GM12872 (cell line): ENCODE measurements around the gene PRRC2B.

Source experiments
- CTCF ChIP-seq: IDR thresholded peaks from 3 replicates; pipeline ENCODE4 v1.5.1; 2011; ENCODE audit warnings: low read depth, mild to moderate bottlenecking, low read length, moderate library complexity; ENCODE audit not compliant: insufficient read depth

PRRC2B gene

DNA sequence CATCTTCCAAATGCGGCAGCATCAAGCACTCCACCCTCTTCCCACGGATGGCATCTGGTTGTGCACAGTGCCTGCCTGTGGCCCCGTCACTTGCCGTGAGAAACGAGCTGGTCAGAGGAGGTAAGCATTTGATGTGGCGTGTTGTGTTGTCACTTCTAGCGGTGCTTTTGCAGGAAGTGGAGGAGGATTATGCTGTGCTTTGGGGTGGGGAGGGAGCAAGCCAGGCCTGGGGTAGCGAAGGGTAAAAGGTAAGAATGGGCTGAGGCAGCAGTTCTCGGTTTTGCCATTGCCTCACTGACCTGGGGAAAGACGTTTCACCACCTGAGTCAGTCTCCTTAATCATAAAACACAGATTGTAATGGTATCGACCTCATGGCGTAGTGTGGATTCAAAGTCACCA lies 106.5 kb downstream of the PRRC2B start:
- TF ChIP-seq CTCF = no peak

GRCh38 chr9:131500939-131501541 lies 107.2 kb downstream of the PRRC2B start:
- no peak for TF ChIP-seq CTCF

DNA sequence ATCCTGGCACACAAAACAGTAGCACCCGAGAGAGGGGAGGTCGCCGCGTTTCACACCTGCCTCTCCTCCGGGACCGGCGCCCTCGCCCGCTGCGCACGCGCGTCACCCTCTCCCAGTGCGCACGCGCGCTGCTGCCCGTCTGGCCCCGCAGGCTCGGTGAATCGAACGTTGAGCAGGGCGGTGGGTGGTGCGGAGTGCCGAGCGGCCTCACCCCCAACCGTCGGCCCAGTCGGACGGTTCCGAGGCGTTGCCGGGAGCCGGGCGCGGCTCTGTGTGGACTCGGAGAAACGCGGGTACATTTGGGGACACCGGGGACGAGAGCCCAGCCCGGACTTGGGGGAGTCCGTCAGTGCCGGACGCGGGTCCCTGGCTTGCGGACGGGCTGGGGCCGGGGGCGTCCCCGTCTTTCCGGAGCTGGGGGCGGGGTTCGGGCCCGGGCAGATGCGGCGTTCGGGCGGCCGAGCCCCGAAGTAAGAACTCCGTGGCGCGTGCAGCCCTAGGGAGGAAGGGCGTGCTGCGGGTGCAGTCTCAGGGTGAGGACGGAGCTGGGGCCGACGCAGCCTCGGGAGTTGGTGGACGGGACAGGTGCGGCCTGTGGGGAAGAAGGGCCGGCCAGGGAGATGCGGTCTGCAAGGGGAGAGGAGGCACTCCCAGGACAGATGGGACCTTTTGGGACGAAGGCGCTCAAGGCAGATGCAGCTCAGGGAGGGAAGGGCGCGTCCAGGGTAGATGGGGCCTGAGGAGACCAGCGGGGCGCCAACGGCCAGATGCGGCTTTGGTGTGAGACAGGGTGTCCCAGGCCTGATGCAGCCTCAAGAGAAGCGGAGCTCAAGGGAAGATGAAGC lies 109.1 kb downstream of the PRRC2B start, which contains the start of gene POMT1:
TSS of gene POMT1 (plus strand) at position 138 of the 845 bp plus-strand sequence. CDS start 1,301 bp downstream, outside the sequence.
- no peak for TF ChIP-seq CTCF

GRCh38 chr9:131503626-131504465 lies 110.0 kb downstream of the PRRC2B start:
- TF ChIP-seq CTCF = no peak

GRCh38 chr9:131505012-131505411 lies 111.1 kb downstream of the PRRC2B start:
- no peak for TF ChIP-seq CTCF

GRCh38 chr9:131511416-131511815 lies 117.5 kb downstream of the PRRC2B start:
- TF ChIP-seq CTCF = no peak

GRCh38 chr9:131511880-131512279 lies 118.0 kb downstream of the PRRC2B start:
- no peak for TF ChIP-seq CTCF
